ENCODE measurements around the gene PPP1R15B.

PPP1R15B gene

GRCh38 chr1:204411451-204412204 is at the start of gene PPP1R15B:
Gene PPP1R15B (minus strand): TSS chr1:204411817. CDS start chr1:204411411, 406 bp downstream.
- DNase-seq, result peak; percentile 98
- H3K4me3 Mint-ChIP-seq, result peak within 1 kb of the TSS; percentile 99
- H3K36me3 Mint-ChIP-seq (ENCODE audit: low read depth), result peaks cover 50% of the 10 kb centered on the region
- H3K27ac Mint-ChIP-seq, result peak within 1 kb of the TSS; percentile 99
- peaks cover 17% of the 10 kb centered on the region for H3K4me1 Mint-ChIP-seq (ENCODE audit: low read depth)
- no peaks in the 10 kb centered on the region for H3K9me3 Mint-ChIP-seq
- H3K27me3 Mint-ChIP-seq, result no peaks in the 10 kb centered on the region

- Mint-ChIP-seq H3K27ac (no peak overlapping the region), H3K4me1 (ENCODE audit: low read depth) (peaks cover 50% of the 10 kb centered on the region), H3K27me3 (no peaks in the 10 kb centered on the region), H3K9me3 (no peaks in the 10 kb centered on the region), H3K36me3 (ENCODE audit: low read depth) (peaks cover 51% of the 10 kb centered on the region), H3K4me3 (no peak overlapping the region)
- DNase-seq, result no peak
Observed at GRCh38 chr1:204460346-204460745, 48.7 kb upstream of the PPP1R15B start.

- peaks cover 43% of the 10 kb centered on the region for H3K4me1 Mint-ChIP-seq (ENCODE audit: low read depth)
Observed at GRCh38 chr1:204459706-204460105, 48.1 kb upstream of the PPP1R15B start.

GRCh38 chr1:204457666-204458065 is 46.0 kb upstream of the PPP1R15B start:
- no peaks in the 10 kb centered on the region for H3K27me3 Mint-ChIP-seq
- H3K4me3 Mint-ChIP-seq, result no peak overlapping the region
- H3K9me3 Mint-ChIP-seq, result no peaks in the 10 kb centered on the region
- H3K27ac Mint-ChIP-seq, result no peak overlapping the region
- peaks cover 52% of the 10 kb centered on the region for H3K36me3 Mint-ChIP-seq (ENCODE audit: low read depth)
- H3K4me1 Mint-ChIP-seq (ENCODE audit: low read depth), result peaks cover 32% of the 10 kb centered on the region
- no peak for DNase-seq

More at GRCh38 chr1:204459706-204460105, 48.1 kb upstream of the PPP1R15B start:
- no peak overlapping the region for H3K4me3 Mint-ChIP-seq
- H3K9me3 Mint-ChIP-seq, result no peaks in the 10 kb centered on the region
- no peaks in the 10 kb centered on the region for H3K27me3 Mint-ChIP-seq
- no peak overlapping the region for H3K27ac Mint-ChIP-seq
- H3K36me3 Mint-ChIP-seq (ENCODE audit: low read depth), result peaks cover 52% of the 10 kb centered on the region
- no peak for DNase-seq

- Mint-ChIP-seq H3K36me3 (ENCODE audit: low read depth) (peaks cover 51% of the 10 kb centered on the region), H3K9me3 (no peaks in the 10 kb centered on the region), H3K4me3 (no peak overlapping the region), H3K4me1 (ENCODE audit: low read depth) (peaks cover 31% of the 10 kb centered on the region), H3K27me3 (no peaks in the 10 kb centered on the region), H3K27ac (peak overlapping the region; percentile 23)
- DNase-seq, result no peak
Observed at GRCh38 chr1:204456826-204457442, 45.3 kb upstream of the PPP1R15B start.

- H3K4me3 Mint-ChIP-seq, result no peak overlapping the region
- H3K9me3 Mint-ChIP-seq, result no peaks in the 10 kb centered on the region
- H3K36me3 Mint-ChIP-seq (ENCODE audit: low read depth), result peaks cover 45% of the 10 kb centered on the region
- H3K4me1 Mint-ChIP-seq (ENCODE audit: low read depth), result peaks cover 28% of the 10 kb centered on the region
- no peaks in the 10 kb centered on the region for H3K27me3 Mint-ChIP-seq
- no peak for DNase-seq
- no peak overlapping the region for H3K27ac Mint-ChIP-seq
Observed at GRCh38 chr1:204455831-204456145, 44.2 kb upstream of the PPP1R15B start.

GRCh38 chr1:204455063-204455830 is 43.6 kb upstream of the PPP1R15B start:
- H3K9me3 Mint-ChIP-seq, result no peaks in the 10 kb centered on the region
- H3K27ac Mint-ChIP-seq, result peak overlapping the region; percentile 51
- H3K36me3 Mint-ChIP-seq (ENCODE audit: low read depth), result peaks cover 42% of the 10 kb centered on the region
- DNase-seq, result no peak
- peaks cover 26% of the 10 kb centered on the region for H3K4me1 Mint-ChIP-seq (ENCODE audit: low read depth)
- H3K4me3 Mint-ChIP-seq, result no peak overlapping the region
- H3K27me3 Mint-ChIP-seq, result no peaks in the 10 kb centered on the region

- no peak for DNase-seq
- H3K4me1 Mint-ChIP-seq (ENCODE audit: low read depth), result peaks cover 28% of the 10 kb centered on the region
- H3K27me3 Mint-ChIP-seq, result no peaks in the 10 kb centered on the region
- H3K36me3 Mint-ChIP-seq (ENCODE audit: low read depth), result peaks cover 35% of the 10 kb centered on the region
- H3K9me3 Mint-ChIP-seq, result no peaks in the 10 kb centered on the region
- peak overlapping the region; percentile 3 for H3K27ac Mint-ChIP-seq
- no peak overlapping the region for H3K4me3 Mint-ChIP-seq
Observed at GRCh38 chr1:204454476-204454875, 42.9 kb upstream of the PPP1R15B start.

- Mint-ChIP-seq H3K9me3 (no peaks in the 10 kb centered on the region), H3K27ac (peak overlapping the region; percentile 91), H3K4me3 (peak overlapping the region; percentile 47), H3K27me3 (no peaks in the 10 kb centered on the region), H3K4me1 (ENCODE audit: low read depth) (peaks cover 38% of the 10 kb centered on the region), H3K36me3 (ENCODE audit: low read depth) (peaks cover 36% of the 10 kb centered on the region)
- peak; percentile 75 for DNase-seq
Observed at GRCh38 chr1:204453141-204453772, 41.6 kb upstream of the PPP1R15B start.

GRCh38 chr1:204451352-204452124 is 39.9 kb upstream of the PPP1R15B start:
- H3K4me3 Mint-ChIP-seq, result no peak overlapping the region
- H3K9me3 Mint-ChIP-seq, result no peaks in the 10 kb centered on the region
- H3K36me3 Mint-ChIP-seq (ENCODE audit: low read depth), result peaks cover 47% of the 10 kb centered on the region

GRCh38 chr1:204450461-204451257 is 39.0 kb upstream of the PPP1R15B start:
- Mint-ChIP-seq H3K4me1 (ENCODE audit: low read depth) (peaks cover 49% of the 10 kb centered on the region), H3K36me3 (ENCODE audit: low read depth) (peaks cover 56% of the 10 kb centered on the region), H3K27me3 (no peaks in the 10 kb centered on the region), H3K27ac (peak overlapping the region; percentile 11), H3K4me3 (no peak overlapping the region), H3K9me3 (no peaks in the 10 kb centered on the region)
- no peak for DNase-seq

More at GRCh38 chr1:204451352-204452124, 39.9 kb upstream of the PPP1R15B start:
- Mint-ChIP-seq H3K27me3 (no peaks in the 10 kb centered on the region), H3K27ac (peak overlapping the region; percentile 37), H3K4me1 (ENCODE audit: low read depth) (peaks cover 42% of the 10 kb centered on the region)
- no peak for DNase-seq

GRCh38 chr1:204449678-204450280 is 38.2 kb upstream of the PPP1R15B start:
- H3K36me3 Mint-ChIP-seq (ENCODE audit: low read depth), result peaks cover 58% of the 10 kb centered on the region
- peaks cover 51% of the 10 kb centered on the region for H3K4me1 Mint-ChIP-seq (ENCODE audit: low read depth)
- H3K4me3 Mint-ChIP-seq, result no peak overlapping the region
- DNase-seq, result no peak
- H3K9me3 Mint-ChIP-seq, result no peaks in the 10 kb centered on the region
- H3K27me3 Mint-ChIP-seq, result no peaks in the 10 kb centered on the region
- H3K27ac Mint-ChIP-seq, result peak overlapping the region; percentile 11
